ENCODE measurements around the gene RBM38. TPM values are rescaled to one million over a fixed set of nuclear protein-coding genes. Genes with fewer than 3 reads are reported as not detected.

Gene RBM38
- total RNA-seq, 1 donor from 2014 or later, result 90.4 TPM

DNA sequence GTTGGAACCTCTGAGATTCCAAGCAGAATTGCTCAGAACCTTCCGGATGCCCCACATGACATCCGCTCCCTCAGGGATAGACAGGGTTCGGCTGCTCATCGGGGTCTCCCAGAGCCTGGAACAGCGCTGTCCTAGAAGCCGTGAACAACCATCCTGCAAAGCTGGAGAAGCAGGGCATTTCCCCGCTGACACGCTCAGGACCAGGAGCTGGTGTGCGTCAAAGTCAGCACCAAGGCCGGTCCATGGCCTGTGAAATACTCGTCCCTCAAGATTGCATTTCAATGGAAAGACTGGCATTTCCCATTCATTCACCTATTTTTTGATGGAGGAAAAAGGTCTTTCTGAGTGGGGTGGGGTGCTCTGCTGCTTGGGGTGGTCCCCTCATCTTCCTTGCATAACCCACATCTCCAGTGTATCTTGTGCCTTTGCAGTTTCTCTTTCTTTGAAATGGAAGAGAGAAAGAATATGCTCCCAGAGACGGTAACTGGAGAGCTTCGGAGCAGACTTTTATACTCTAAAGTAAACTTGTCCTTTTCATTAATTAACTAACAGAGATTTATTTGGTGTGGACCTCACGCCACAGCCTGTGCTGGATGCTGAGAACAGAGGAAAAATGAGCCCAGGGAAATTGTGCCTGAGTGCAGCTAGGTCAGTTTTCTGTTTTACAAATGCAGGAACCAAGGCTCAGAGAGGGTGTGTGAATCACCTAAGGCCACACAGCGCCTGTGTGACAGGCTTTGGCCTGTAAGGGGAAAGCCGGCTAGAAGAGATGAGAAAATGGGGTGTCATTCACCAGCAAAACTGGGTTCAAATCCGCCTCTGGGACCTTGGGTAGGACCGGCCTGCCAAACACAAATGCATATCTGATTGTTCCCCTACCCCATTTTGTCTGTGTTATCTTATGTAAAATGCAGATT lies 52.4 kb downstream of the RBM38 start:
- Mint-ChIP-seq H3K36me3 (ENCODE audit: low read depth) (peaks cover 2% of the 10 kb centered on the region), H3K4me1 (ENCODE audit: low read depth) (no peaks in the 10 kb centered on the region), H3K27me3 (ENCODE audit: insufficient read depth) (peaks cover 5% of the 10 kb centered on the region), H3K4me3 (no peak overlapping the region), H3K27ac (no peak overlapping the region), H3K9me3 (peaks cover 9% of the 10 kb centered on the region)
- intact Hi-C loops (cut with micrococcal nuclease), result no loop called here
- no peak for DNase-seq (ENCODE audit: low spot score)

GRCh38 chr20:57444394-57445048 lies 53.3 kb downstream of the RBM38 start:
- no peak for DNase-seq (ENCODE audit: low spot score)
- intact Hi-C loops (cut with micrococcal nuclease), result no loop called here
- Mint-ChIP-seq H3K36me3 (ENCODE audit: low read depth) (peaks cover 2% of the 10 kb centered on the region), H3K27me3 (ENCODE audit: insufficient read depth) (peaks cover 6% of the 10 kb centered on the region), H3K4me1 (ENCODE audit: low read depth) (no peaks in the 10 kb centered on the region), H3K9me3 (peaks cover 9% of the 10 kb centered on the region), H3K27ac (no peak overlapping the region), H3K4me3 (no peak overlapping the region)

- H3K4me3 Mint-ChIP-seq, result no peak overlapping the region
- peaks cover 6% of the 10 kb centered on the region for H3K27me3 Mint-ChIP-seq (ENCODE audit: insufficient read depth)
- no peak for DNase-seq (ENCODE audit: low spot score)
- H3K27ac Mint-ChIP-seq, result no peak overlapping the region
- peaks cover 2% of the 10 kb centered on the region for H3K36me3 Mint-ChIP-seq (ENCODE audit: low read depth)
- peaks cover 5% of the 10 kb centered on the region for H3K4me1 Mint-ChIP-seq (ENCODE audit: low read depth)
- intact Hi-C loops (cut with micrococcal nuclease), result no loop called here
- H3K9me3 Mint-ChIP-seq, result peaks cover 9% of the 10 kb centered on the region
Measured at GRCh38 chr20:57445298-57445697, 54.1 kb downstream of the RBM38 start.

DNA sequence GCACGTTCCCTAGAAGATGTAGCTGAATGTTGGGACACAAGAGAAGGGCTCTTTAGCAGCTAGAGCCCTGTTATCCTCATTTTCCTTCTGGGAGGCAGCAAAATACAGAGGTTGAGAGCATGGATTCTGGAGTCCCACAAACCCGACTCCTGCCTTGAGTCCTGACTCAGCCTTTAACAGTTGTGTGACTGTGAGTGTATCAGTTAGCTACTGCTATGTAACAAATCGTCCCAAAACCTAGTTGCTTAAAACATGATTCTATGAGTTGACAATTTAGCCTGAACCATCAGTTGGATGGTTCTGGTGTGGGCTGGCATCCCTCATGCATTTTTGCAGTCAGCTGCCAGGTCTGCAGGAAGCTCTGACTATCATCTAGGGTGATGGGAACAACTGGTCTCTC lies 54.6 kb downstream of the RBM38 start:
- peaks cover 2% of the 10 kb centered on the region for H3K36me3 Mint-ChIP-seq (ENCODE audit: low read depth)

DNA sequence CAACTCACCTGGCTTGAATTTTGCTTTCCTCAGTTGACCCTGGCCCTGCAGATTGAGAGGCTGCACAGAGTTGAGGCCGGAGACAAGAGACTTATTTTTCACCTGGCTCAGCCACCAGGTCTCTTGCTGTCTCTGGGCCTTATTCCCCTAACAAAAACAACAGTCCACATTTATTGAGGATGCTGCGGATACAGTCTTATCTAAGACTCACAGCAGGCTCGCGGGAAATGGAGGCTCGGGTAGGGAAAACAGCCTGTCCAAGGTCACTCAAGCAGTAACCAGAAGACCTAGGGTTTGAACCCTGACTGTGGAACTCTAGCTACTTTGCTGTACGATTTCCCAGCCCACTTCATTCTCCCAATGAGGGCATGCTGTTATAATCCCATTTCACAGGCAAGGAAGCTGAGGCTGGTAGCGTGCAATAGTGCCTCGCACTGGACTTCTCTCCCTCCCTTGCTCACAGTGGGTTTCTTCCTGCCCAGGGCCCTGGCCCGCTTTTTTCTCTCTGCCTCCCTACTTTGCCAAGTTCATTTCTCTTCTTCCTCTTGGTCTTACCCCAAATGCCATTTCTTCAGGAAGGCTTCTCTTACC lies 57.7 kb downstream of the RBM38 start:
- Mint-ChIP-seq H3K4me3 (no peak overlapping the region), H3K36me3 (ENCODE audit: low read depth) (peaks cover 2% of the 10 kb centered on the region), H3K27ac (no peak overlapping the region), H3K4me1 (ENCODE audit: low read depth) (peaks cover 24% of the 10 kb centered on the region), H3K9me3 (peaks cover 9% of the 10 kb centered on the region), H3K27me3 (ENCODE audit: insufficient read depth) (peaks cover 9% of the 10 kb centered on the region)
- DNase-seq (ENCODE audit: low spot score), result no peak
- intact Hi-C loops (cut with micrococcal nuclease), result no loop called here

More for the DNA sequence above, 54.6 kb downstream of the RBM38 start:
- H3K27ac Mint-ChIP-seq, result no peak overlapping the region
- H3K9me3 Mint-ChIP-seq, result peaks cover 9% of the 10 kb centered on the region
- no peak for DNase-seq (ENCODE audit: low spot score)
- intact Hi-C loops (cut with micrococcal nuclease), result no loop called here
- H3K27me3 Mint-ChIP-seq (ENCODE audit: insufficient read depth), result peaks cover 7% of the 10 kb centered on the region
- peaks cover 9% of the 10 kb centered on the region for H3K4me1 Mint-ChIP-seq (ENCODE audit: low read depth)
- no peak overlapping the region for H3K4me3 Mint-ChIP-seq

GRCh38 chr20:57449398-57450354 lies 58.5 kb downstream of the RBM38 start:
- Mint-ChIP-seq H3K9me3 (peaks cover 9% of the 10 kb centered on the region), H3K36me3 (ENCODE audit: low read depth) (peaks cover 2% of the 10 kb centered on the region), H3K4me3 (no peak overlapping the region), H3K27me3 (ENCODE audit: insufficient read depth) (peaks cover 9% of the 10 kb centered on the region), H3K4me1 (ENCODE audit: low read depth) (peaks cover 24% of the 10 kb centered on the region), H3K27ac (no peak overlapping the region)
- DNase-seq (ENCODE audit: low spot score), result no peak
- intact Hi-C loops (cut with micrococcal nuclease), result no loop called here

DNA sequence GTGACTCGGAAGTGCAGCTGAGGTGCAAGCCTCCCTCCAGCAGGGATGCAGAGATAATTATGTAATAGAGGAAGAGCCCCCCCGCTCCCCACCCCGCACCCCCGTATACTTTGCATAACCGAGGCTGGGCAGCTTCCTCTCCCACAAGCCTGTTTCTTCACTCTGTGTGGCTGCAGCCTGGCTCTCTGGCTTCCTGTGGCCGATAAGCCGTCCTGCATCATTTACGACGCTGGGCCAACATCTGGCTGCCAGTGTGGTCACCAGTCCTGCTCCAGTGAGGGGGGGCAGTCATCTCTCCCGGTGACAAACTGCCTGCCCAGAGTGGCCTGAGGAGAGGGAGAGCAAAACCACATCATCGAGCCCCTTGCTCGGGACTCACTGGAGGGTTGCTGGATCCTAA lies 59.2 kb downstream of the RBM38 start:
- H3K4me1 Mint-ChIP-seq (ENCODE audit: low read depth), result peaks cover 24% of the 10 kb centered on the region
- H3K4me3 Mint-ChIP-seq, result no peak overlapping the region
- DNase-seq (ENCODE audit: low spot score), result no peak
- H3K36me3 Mint-ChIP-seq (ENCODE audit: low read depth), result peaks cover under 1% of the 10 kb centered on the region
- peaks cover 8% of the 10 kb centered on the region for H3K27me3 Mint-ChIP-seq (ENCODE audit: insufficient read depth)
- intact Hi-C loops (cut with micrococcal nuclease), result no loop called here
- peaks cover 7% of the 10 kb centered on the region for H3K9me3 Mint-ChIP-seq
- H3K27ac Mint-ChIP-seq, result no peak overlapping the region

GRCh38 chr20:57450931-57451330 lies 59.7 kb downstream of the RBM38 start:
- no peak for DNase-seq (ENCODE audit: low spot score)
- intact Hi-C loops (cut with micrococcal nuclease), result no loop called here
- H3K4me1 Mint-ChIP-seq (ENCODE audit: low read depth), result peaks cover 24% of the 10 kb centered on the region

DNA sequence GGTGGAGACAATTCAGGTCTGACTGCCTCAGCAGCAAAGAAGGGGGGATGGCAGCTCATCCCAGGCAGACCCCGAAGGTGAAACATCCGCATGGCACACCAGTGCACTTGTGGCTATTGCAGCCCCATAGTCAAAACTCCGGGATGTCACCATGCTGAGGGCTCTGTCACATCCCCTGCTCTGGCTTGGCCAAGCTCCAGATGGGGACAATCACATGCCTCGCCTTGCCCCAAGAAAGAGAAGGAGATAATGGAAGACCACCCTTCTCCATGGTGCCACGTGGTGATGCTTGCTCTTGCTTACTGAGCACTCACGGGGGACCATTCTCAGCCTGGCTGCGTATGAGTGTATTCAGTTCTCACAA lies 60.2 kb downstream of the RBM38 start:
- Mint-ChIP-seq H3K27ac (no peak overlapping the region), H3K4me3 (no peak overlapping the region), H3K27me3 (ENCODE audit: insufficient read depth) (peaks cover 6% of the 10 kb centered on the region), H3K9me3 (no peaks in the 10 kb centered on the region), H3K4me1 (ENCODE audit: low read depth) (peaks cover 24% of the 10 kb centered on the region), H3K36me3 (ENCODE audit: low read depth) (no peaks in the 10 kb centered on the region)
- intact Hi-C loops (cut with micrococcal nuclease), result no loop called here
- no peak for DNase-seq (ENCODE audit: low spot score)

More at GRCh38 chr20:57450931-57451330, 59.7 kb downstream of the RBM38 start:
- no peaks in the 10 kb centered on the region for H3K36me3 Mint-ChIP-seq (ENCODE audit: low read depth)
- no peak overlapping the region for H3K27ac Mint-ChIP-seq
- peaks cover 6% of the 10 kb centered on the region for H3K27me3 Mint-ChIP-seq (ENCODE audit: insufficient read depth)
- H3K9me3 Mint-ChIP-seq, result peaks cover 3% of the 10 kb centered on the region
- H3K4me3 Mint-ChIP-seq, result no peak overlapping the region

DNA sequence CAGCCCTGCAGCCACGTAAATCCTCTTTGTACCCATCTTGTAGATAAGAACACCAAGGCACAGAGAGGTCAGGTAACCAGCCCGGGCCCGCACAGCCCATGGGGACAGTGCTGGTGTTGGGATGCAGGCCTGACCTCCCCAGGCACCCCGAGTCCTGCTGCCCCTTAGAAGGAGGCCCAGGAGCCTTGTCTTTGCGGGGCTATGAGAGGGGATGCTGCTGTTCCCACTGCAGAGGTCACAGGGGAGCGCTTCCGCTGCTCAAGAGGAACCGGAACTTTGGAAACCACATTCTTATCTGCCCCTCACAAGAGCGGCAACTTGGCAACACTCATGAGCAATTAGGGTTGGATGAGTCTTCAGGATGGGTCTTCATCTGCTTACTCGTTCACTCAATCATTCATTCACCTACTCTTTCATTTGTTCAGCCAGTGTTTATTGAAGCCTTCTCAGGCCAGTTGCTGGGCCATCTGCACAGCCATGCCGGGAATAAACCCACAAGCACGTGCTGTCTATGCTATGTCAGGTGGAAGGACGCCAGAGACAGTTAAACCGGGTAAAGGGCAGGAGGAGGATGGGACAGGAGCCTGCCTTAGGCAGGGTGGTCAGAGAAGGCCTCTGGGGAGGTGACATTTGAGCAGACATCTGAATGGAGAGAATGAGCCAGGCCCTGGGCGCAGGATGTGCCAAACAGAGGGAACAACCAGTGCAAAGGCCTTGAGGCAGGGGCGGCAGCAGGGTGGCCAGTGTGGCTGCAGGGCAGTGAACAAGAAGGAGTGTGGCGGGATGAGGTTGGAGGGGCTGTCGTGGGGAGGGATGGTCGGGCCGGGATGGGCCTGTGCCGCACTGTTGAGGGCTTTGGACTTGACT lies 60.8 kb downstream of the RBM38 start:
- H3K27me3 Mint-ChIP-seq (ENCODE audit: insufficient read depth), result peaks cover 6% of the 10 kb centered on the region
- no peak for DNase-seq (ENCODE audit: low spot score)
- H3K36me3 Mint-ChIP-seq (ENCODE audit: low read depth), result no peaks in the 10 kb centered on the region
- intact Hi-C loops (cut with micrococcal nuclease), result no loop called here
- no peaks in the 10 kb centered on the region for H3K9me3 Mint-ChIP-seq
- peaks cover 24% of the 10 kb centered on the region for H3K4me1 Mint-ChIP-seq (ENCODE audit: low read depth)
- H3K4me3 Mint-ChIP-seq, result no peak overlapping the region
- H3K27ac Mint-ChIP-seq, result no peak overlapping the region

DNA sequence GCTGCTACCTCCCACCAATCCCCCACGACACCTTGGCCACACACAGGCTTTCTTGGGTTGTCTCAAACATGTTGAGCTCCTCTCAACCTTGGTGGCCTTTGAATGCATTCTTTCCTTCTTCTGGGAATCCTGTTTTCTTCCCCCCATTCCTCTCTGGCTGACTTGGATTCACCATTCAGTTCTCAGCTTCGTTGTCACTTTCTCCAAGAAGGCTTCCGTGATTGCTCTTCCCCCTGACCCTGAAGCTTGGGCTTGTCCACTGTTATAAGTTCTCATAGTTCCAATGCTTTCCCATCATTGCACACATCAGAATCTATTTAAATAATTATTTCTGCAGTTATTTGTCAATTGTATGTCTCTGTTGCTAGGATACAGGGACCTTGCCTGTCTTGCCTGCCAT lies 64.2 kb downstream of the RBM38 start:
- Mint-ChIP-seq H3K4me1 (ENCODE audit: low read depth) (peaks cover 18% of the 10 kb centered on the region), H3K4me3 (no peak overlapping the region), H3K36me3 (ENCODE audit: low read depth) (no peaks in the 10 kb centered on the region), H3K9me3 (no peaks in the 10 kb centered on the region), H3K27ac (no peak overlapping the region), H3K27me3 (ENCODE audit: insufficient read depth) (peaks cover 7% of the 10 kb centered on the region)
- intact Hi-C loops (cut with micrococcal nuclease), result no loop called here
- DNase-seq (ENCODE audit: low spot score), result no peak

- Mint-ChIP-seq H3K27ac (no peak overlapping the region), H3K4me3 (no peak overlapping the region), H3K4me1 (ENCODE audit: low read depth) (peaks cover 13% of the 10 kb centered on the region), H3K36me3 (ENCODE audit: low read depth) (no peaks in the 10 kb centered on the region), H3K27me3 (ENCODE audit: insufficient read depth) (peaks cover 4% of the 10 kb centered on the region), H3K9me3 (no peaks in the 10 kb centered on the region)
- intact Hi-C loops (cut with micrococcal nuclease), result no loop called here
- DNase-seq (ENCODE audit: low spot score), result no peak
Measured at GRCh38 chr20:57456116-57456515, 64.9 kb downstream of the RBM38 start.
